OCI-LY7 (cell line): ENCODE results near the gene TBR1. TPM values are rescaled to one million over a fixed set of nuclear protein-coding genes. Genes with fewer than 3 reads are reported as not detected.

Experiments used
- BruUV-seq: library from RNA; stranded (reverse); fragments of 400-500 nt; replicated peaks from 2 replicates; lab custom pipeline; 2021; lab: Mats Ljungman, UMichigan
- CTCF ChIA-PET: fragments of 300-600 bp; sonication (Branson Sonifier 250); formaldehyde crosslinking; loops from one replicate; lab custom pipeline; 2022; ENCODE audit warnings: antibody characterized with exemption; ENCODE audit not compliant: unreplicated experiment; lab: Charles Lee
- POLR2A ChIA-PET: fragments of 300-600 bp; sonication (Branson Sonifier 250); formaldehyde crosslinking; loops from one replicate; lab custom pipeline; 2022; ENCODE audit warnings: antibody characterized with exemption; lab: Charles Lee
- DNase-seq: peaks from one replicate; pipeline ENCODE4 v3.0.0-alpha.2; 2015; ENCODE audit warnings: low spot score
- H2AFZ ChIP-seq: fragments of 200-600 bp; sonication (generic), shearing (Covaris generic); 2 replicates; pipeline ENCODE4 v1.6.1; 2014; ENCODE audit warnings: mild to moderate bottlenecking, antibody characterized with exemption, low read length, moderate library complexity
- H3K27ac ChIP-seq: fragments of 200-600 bp; sonication (generic); 2 replicates; pipeline ENCODE4 v1.5.1; 2014; ENCODE audit warnings: mixed run types, low read depth, mild to moderate bottlenecking, moderate library complexity, low read length, inconsistent platforms; ENCODE audit not compliant: poor library complexity, severe bottlenecking
- H3K36me3 ChIP-seq: fragments of 200-600 bp; sonication (generic); 2 replicates; pipeline ENCODE4 v1.6.1; 2014; ENCODE audit warnings: mild to moderate bottlenecking, antibody characterized with exemption, low read length, moderate library complexity, mixed read lengths; ENCODE audit not compliant: insufficient read depth
- H3K4me1 ChIP-seq: fragments of 200-600 bp; sonication (generic); 2 replicates; pipeline ENCODE4 v1.5.1; 2014; ENCODE audit warnings: mild to moderate bottlenecking, low read length; ENCODE audit not compliant: insufficient read depth, poor library complexity, severe bottlenecking
- H3K4me2 ChIP-seq: fragments of 200-600 bp; sonication (generic); 2 replicates; pipeline ENCODE4 v1.6.1; 2014; ENCODE audit warnings: mild to moderate bottlenecking, low read length
- H3K4me3 ChIP-seq: fragments of 200-600 bp; sonication (generic); 2 replicates; pipeline ENCODE4 v1.5.1; 2014; ENCODE audit warnings: mild to moderate bottlenecking, low read depth, low read length; ENCODE audit not compliant: poor library complexity, severe bottlenecking
- H3K79me2 ChIP-seq: fragments of 200-600 bp; sonication (generic); 2 replicates; pipeline ENCODE4 v1.6.1; 2016; ENCODE audit warnings: low read depth, mild to moderate bottlenecking, low read length, moderate library complexity, mixed read lengths; ENCODE audit not compliant: insufficient read depth
- H3K9me2 ChIP-seq: fragments of 200-600 bp; sonication (generic); 2 replicates; pipeline ENCODE4 v1.6.1; 2016; ENCODE audit warnings: mild to moderate bottlenecking, low read length, mixed read lengths; ENCODE audit not compliant: insufficient read depth
- H3K9me3 ChIP-seq: fragments of 200-600 bp; sonication (generic); 2 replicates; pipeline ENCODE4 v1.6.1; 2014; ENCODE audit warnings: mild to moderate bottlenecking, mixed run types, low read length, mixed read lengths
- H4K20me1 ChIP-seq: fragments of 200-600 bp; sonication (generic); 2 replicates; pipeline ENCODE4 v1.6.1; 2014; ENCODE audit warnings: mild to moderate bottlenecking, antibody characterized with exemption, low read length, moderate library complexity, mixed read lengths; ENCODE audit not compliant: insufficient read depth
- EZH2phosphoT487 ChIP-seq: fragments of 200-600 bp; sonication (generic); IDR thresholded peaks from 2 replicates; pipeline ENCODE4 v1.6.1; 2018; ENCODE audit warnings: low read depth, borderline replicate concordance, mild to moderate bottlenecking, mixed run types, antibody characterized with exemption, low read length, moderate library complexity, mixed read lengths
- intact Hi-C: fragments of 100-400 bp; cut with micrococcal nuclease; formaldehyde crosslinking; loops from one replicate; pipeline ENCODE4 v1.10.0; 2022; ENCODE audit not compliant: unreplicated experiment
- total RNA-seq, 2 experiments: library from RNA; depleted of rRNA in 1 of 2; stranded (reverse); fragments of >200 nt in 1 of 2; shearing (Covaris generic) in 1 of 2; gene quantifications; 2 replicates each; pipeline ENCODE4 v1.2.3, GENCODE V29; 2014 to 2022
- TF ChIP-seq, protein P1 (sequence below): fragments of 200-600 bp; sonication (generic); conservative IDR thresholded peaks from 2 replicates; pipeline ENCODE4 v1.5.1; 2014; ENCODE audit warnings: mild to moderate bottlenecking, antibody characterized with exemption, low read length, moderate library complexity, mixed read lengths

The TBR1 gene
- total RNA-seq, 2 experiments from 2014 or later, result 0.03 TPM; not detected in 1

DNA sequence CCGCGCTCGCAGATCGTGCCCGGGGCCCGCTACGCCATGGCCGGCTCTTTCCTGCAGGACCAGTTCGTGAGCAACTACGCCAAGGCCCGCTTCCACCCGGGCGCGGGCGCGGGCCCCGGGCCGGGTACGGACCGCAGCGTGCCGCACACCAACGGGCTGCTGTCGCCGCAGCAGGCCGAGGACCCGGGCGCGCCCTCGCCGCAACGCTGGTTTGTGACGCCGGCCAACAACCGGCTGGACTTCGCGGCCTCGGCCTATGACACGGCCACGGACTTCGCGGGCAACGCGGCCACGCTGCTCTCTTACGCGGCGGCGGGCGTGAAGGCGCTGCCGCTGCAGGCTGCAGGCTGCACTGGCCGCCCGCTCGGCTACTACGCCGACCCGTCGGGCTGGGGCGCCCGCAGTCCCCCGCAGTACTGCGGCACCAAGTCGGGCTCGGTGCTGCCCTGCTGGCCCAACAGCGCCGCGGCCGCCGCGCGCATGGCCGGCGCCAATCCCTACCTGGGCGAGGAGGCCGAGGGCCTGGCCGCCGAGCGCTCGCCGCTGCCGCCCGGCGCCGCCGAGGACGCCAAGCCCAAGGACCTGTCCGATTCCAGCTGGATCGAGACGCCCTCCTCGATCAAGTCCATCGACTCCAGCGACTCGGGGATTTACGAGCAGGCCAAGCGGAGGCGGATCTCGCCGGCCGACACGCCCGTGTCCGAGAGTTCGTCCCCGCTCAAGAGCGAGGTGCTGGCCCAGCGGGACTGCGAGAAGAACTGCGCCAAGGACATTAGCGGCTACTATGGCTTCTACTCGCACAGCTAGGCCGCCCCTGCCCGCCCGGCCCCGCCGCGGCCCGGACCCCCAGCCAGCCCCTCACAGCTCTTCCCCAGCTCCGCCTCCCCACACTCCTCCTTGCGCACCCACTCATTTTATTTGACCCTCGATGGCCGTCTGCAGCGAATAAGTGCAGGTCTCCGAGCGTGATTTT lies 7.6 kb downstream of the TBR1 start:
- no TSS peak for BruUV-seq
- no peak overlapping the region for H3K4me2 ChIP-seq
- DNase-seq, result no peak
- H3K9me2 ChIP-seq, result no peaks in the 10 kb centered on the region
- H3K9me3 ChIP-seq, result no peaks in the 10 kb centered on the region
- no peak overlapping the region for H3K27ac ChIP-seq
- TF ChIP-seq, protein P1, sequence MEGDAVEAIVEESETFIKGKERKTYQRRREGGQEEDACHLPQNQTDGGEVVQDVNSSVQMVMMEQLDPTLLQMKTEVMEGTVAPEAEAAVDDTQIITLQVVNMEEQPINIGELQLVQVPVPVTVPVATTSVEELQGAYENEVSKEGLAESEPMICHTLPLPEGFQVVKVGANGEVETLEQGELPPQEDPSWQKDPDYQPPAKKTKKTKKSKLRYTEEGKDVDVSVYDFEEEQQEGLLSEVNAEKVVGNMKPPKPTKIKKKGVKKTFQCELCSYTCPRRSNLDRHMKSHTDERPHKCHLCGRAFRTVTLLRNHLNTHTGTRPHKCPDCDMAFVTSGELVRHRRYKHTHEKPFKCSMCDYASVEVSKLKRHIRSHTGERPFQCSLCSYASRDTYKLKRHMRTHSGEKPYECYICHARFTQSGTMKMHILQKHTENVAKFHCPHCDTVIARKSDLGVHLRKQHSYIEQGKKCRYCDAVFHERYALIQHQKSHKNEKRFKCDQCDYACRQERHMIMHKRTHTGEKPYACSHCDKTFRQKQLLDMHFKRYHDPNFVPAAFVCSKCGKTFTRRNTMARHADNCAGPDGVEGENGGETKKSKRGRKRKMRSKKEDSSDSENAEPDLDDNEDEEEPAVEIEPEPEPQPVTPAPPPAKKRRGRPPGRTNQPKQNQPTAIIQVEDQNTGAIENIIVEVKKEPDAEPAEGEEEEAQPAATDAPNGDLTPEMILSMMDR, result no peak
- no peak for TF ChIP-seq EZH2phosphoT487
- no peaks in the 10 kb centered on the region for H3K79me2 ChIP-seq
- no peak overlapping the region for H3K4me3 ChIP-seq
- ChIA-PET POLR2A (no interaction called here), CTCF (no interaction called here)
- intact Hi-C loops, result no loop called here
- no peak overlapping the region for H2AFZ ChIP-seq
- no peaks in the 10 kb centered on the region for H3K36me3 ChIP-seq
- H4K20me1 ChIP-seq, result no peaks in the 10 kb centered on the region
- no peaks in the 10 kb centered on the region for H3K4me1 ChIP-seq

DNA sequence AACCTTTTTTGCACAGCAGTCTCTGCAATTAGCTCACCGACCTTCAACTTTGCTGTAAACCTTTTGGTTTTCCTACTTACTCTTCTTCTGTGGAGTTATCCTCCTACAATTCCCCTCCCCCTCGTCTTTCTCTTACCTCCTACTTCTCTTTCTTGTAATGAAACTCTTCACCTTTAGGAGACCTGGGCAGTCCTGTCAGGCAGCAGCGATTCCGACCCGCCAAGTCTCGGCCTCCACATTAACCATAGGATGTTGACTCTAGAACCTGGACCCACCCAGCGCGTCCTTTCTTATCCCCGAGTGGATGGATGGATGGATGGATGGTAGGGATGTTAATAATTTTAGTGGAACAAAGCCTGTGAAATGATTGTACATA lies 8.3 kb downstream of the TBR1 start:
- DNase-seq, result no peak
- no peaks in the 10 kb centered on the region for H3K4me1 ChIP-seq
- H3K9me2 ChIP-seq, result no peaks in the 10 kb centered on the region
- ChIA-PET CTCF (no interaction called here), POLR2A (no interaction called here)
- BruUV-seq, result no TSS peak
- H3K27ac ChIP-seq, result no peak overlapping the region
- no peak overlapping the region for H3K4me3 ChIP-seq
- H4K20me1 ChIP-seq, result no peaks in the 10 kb centered on the region
- H3K9me3 ChIP-seq, result no peaks in the 10 kb centered on the region
- H3K36me3 ChIP-seq, result no peaks in the 10 kb centered on the region
- TF ChIP-seq, protein P1, result no peak
- TF ChIP-seq EZH2phosphoT487, result no peak
- H2AFZ ChIP-seq, result no peak overlapping the region
- no peak overlapping the region for H3K4me2 ChIP-seq
- intact Hi-C loops, result no loop called here
- no peaks in the 10 kb centered on the region for H3K79me2 ChIP-seq
